Omental fat pad (tissue), 4 donors: Measurements from ENCODE around the gene LONRF2. TPM values are rescaled to one million over a fixed set of nuclear protein-coding genes. Genes with fewer than 3 reads are reported as not detected.
A peak's percentile ranks its signal among the peaks of the same experiment; 100 is the strongest.

Source experiments
- ATAC-seq: fragments of 150-250 bp; one replicate; pipeline ENCODE4 v1.9.1; 2016; ENCODE audit warnings: mild to moderate bottlenecking, moderate library complexity; ENCODE audit not compliant: low FRiP score
- DNase-seq: peaks from one replicate; pipeline ENCODE4 v3.0.0-alpha.2; 2019; ENCODE audit warnings: low spot score
- total RNA-seq, 4 donors: library from RNA; depleted of rRNA; stranded (reverse); fragments of >200 nt; gene quantifications; one replicate each; pipeline ENCODE4 v1.1.0, GENCODE V29; 2016
- TF ChIP-seq, protein P1 (sequence below), 3 donors: fragments of 450-650 bp; IDR thresholded peaks; one replicate each; pipeline ENCODE4 v1.5.1; 2016 to 2017; ENCODE audit warnings: antibody characterized with exemption in 3 of 3, mild to moderate bottlenecking in 3 of 3, moderate library complexity in 2 of 3

LONRF2 gene
- total RNA-seq, 4 donors from 2014 or later = 2.5 to 32.8 (median 9.8) TPM

GRCh38 chr2:100283724-100284501 is 38.4 kb downstream of the LONRF2 start:
- no peak for ATAC-seq
- DNase-seq = no peak
- TF ChIP-seq, protein P1, sequence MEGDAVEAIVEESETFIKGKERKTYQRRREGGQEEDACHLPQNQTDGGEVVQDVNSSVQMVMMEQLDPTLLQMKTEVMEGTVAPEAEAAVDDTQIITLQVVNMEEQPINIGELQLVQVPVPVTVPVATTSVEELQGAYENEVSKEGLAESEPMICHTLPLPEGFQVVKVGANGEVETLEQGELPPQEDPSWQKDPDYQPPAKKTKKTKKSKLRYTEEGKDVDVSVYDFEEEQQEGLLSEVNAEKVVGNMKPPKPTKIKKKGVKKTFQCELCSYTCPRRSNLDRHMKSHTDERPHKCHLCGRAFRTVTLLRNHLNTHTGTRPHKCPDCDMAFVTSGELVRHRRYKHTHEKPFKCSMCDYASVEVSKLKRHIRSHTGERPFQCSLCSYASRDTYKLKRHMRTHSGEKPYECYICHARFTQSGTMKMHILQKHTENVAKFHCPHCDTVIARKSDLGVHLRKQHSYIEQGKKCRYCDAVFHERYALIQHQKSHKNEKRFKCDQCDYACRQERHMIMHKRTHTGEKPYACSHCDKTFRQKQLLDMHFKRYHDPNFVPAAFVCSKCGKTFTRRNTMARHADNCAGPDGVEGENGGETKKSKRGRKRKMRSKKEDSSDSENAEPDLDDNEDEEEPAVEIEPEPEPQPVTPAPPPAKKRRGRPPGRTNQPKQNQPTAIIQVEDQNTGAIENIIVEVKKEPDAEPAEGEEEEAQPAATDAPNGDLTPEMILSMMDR (IDR thresholded peaks at IDR 0.05) = no peak

- DNase-seq (peak; percentile 53), ATAC-seq (peak; percentile 91)
- TF ChIP-seq, protein P1 (IDR thresholded peaks at IDR 0.05) = no peak
Observed at GRCh38 chr2:100281521-100282438, 40.5 kb downstream of the LONRF2 start.

- DNase-seq (no peak), ATAC-seq (no peak)
Observed at GRCh38 chr2:100279586-100280534, 42.4 kb downstream of the LONRF2 start.

GRCh38 chr2:100278986-100279385 is 43.3 kb downstream of the LONRF2 start:
- ATAC-seq = no peak
- TF ChIP-seq, protein P1 (IDR thresholded peaks at IDR 0.05) = no peak
- DNase-seq = no peak

More at GRCh38 chr2:100279586-100280534, 42.4 kb downstream of the LONRF2 start:
- TF ChIP-seq, protein P1 (IDR thresholded peaks at IDR 0.05) = no peak

DNA sequence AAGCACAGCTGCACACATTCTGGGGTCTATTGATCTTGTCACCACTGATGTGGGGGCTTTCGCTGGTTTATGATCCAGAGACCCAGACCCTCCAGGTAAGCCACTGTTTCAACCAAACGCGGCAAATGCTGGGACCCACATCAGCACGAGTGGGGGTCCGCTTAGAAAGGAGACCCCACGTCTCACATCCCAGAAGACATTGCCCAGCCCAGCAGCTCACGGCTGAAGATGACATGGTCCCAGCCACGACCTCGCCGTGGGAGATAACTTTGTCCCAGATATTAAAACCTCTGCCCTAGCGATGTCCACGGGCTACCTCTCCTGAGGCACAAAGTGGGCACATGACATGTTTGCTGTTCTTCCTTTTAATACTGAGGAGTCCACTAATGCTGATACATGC is 43.8 kb downstream of the LONRF2 start:
- ATAC-seq = no peak

More for the DNA sequence above, 43.8 kb downstream of the LONRF2 start:
- TF ChIP-seq, protein P1 (IDR thresholded peaks at IDR 0.05) = no peak
- no peak for DNase-seq
